ENCODE data around the gene ALAD.
"Not testable (repeated sequence)": the region's sequence is repeated elsewhere in the genome, so short reads cannot be mapped to it uniquely, and the experiment has no call there.

ALAD gene

GRCh38 chr9:113376634-113377567, 24.2 kb downstream of the ALAD start, which contains the start of gene HDHD3:
TSS of gene HDHD3 (minus strand) at chr9:113376986. CDS start at chr9:113374354, 2,632 bp downstream.
- Mint-ChIP-seq H3K9me3 (no peaks in the 10 kb centered on the region), H3K36me3 (ENCODE audit: insufficient read depth) (peaks cover 13% of the 10 kb centered on the region), H3K4me3 (peak within 1 kb of the TSS; percentile 81), H3K27ac (ENCODE audit: low read depth) (peak within 1 kb of the TSS; percentile 55), H3K27me3 (no peaks in the 10 kb centered on the region), H3K4me1 (peaks cover 12% of the 10 kb centered on the region)
- DNase-seq (ENCODE audit: low spot score in 2 of 2) (peak; percentile 58 to 66), ATAC-seq (replicated peaks; ENCODE audit: extremely low read depth, poor library complexity, severe bottlenecking) (peak; percentile 84)

GRCh38 chr9:113375057-113376023, 25.7 kb downstream of the ALAD start:
- H3K9me3 Mint-ChIP-seq: no peaks in the 10 kb centered on the region
- H3K4me3 Mint-ChIP-seq: peak overlapping the region; percentile 81
- no peaks in the 10 kb centered on the region for H3K27me3 Mint-ChIP-seq
- no peak for ATAC-seq (replicated peaks; ENCODE audit: extremely low read depth, poor library complexity, severe bottlenecking)
- no peak for DNase-seq (ENCODE audit: low spot score in 2 of 2)
- H3K4me1 Mint-ChIP-seq: peaks cover 12% of the 10 kb centered on the region
- no peak overlapping the region for H3K27ac Mint-ChIP-seq (ENCODE audit: low read depth)
- H3K36me3 Mint-ChIP-seq (ENCODE audit: insufficient read depth): peaks cover 13% of the 10 kb centered on the region

- Mint-ChIP-seq H3K27ac (ENCODE audit: low read depth) (no peak overlapping the region), H3K4me1 (peaks cover 12% of the 10 kb centered on the region), H3K4me3 (no peak overlapping the region), H3K9me3 (no peaks in the 10 kb centered on the region), H3K36me3 (ENCODE audit: insufficient read depth) (peaks cover 13% of the 10 kb centered on the region), H3K27me3 (no peaks in the 10 kb centered on the region)
- ATAC-seq (replicated peaks; ENCODE audit: extremely low read depth, poor library complexity, severe bottlenecking) (no peak), DNase-seq (ENCODE audit: low spot score in 2 of 2) (no peak)
Measured at GRCh38 chr9:113373676-113374392, 27.2 kb downstream of the ALAD start.

GRCh38 chr9:113373256-113373655, 27.8 kb downstream of the ALAD start:
- Mint-ChIP-seq H3K27ac (ENCODE audit: low read depth) (no peak overlapping the region), H3K4me1 (peaks cover 12% of the 10 kb centered on the region), H3K27me3 (no peaks in the 10 kb centered on the region), H3K4me3 (no peak overlapping the region), H3K9me3 (no peaks in the 10 kb centered on the region), H3K36me3 (ENCODE audit: insufficient read depth) (peaks cover 13% of the 10 kb centered on the region)
- ATAC-seq (replicated peaks; ENCODE audit: extremely low read depth, poor library complexity, severe bottlenecking) (no peak), DNase-seq (ENCODE audit: low spot score in 2 of 2) (no peak)

- ATAC-seq (replicated peaks; ENCODE audit: extremely low read depth, poor library complexity, severe bottlenecking) (no peak), DNase-seq (ENCODE audit: low spot score in 2 of 2) (no peak)
- Mint-ChIP-seq H3K9me3 (no peaks in the 10 kb centered on the region), H3K36me3 (ENCODE audit: insufficient read depth) (peaks cover 13% of the 10 kb centered on the region), H3K4me3 (no peak overlapping the region), H3K27me3 (no peaks in the 10 kb centered on the region), H3K4me1 (peaks cover 12% of the 10 kb centered on the region), H3K27ac (ENCODE audit: low read depth) (no peak overlapping the region)
Measured at GRCh38 chr9:113372059-113372458, 29.0 kb downstream of the ALAD start.

GRCh38 chr9:113370806-113371325, 30.2 kb downstream of the ALAD start:
- DNase-seq (ENCODE audit: low spot score in 2 of 2) (no peak), ATAC-seq (replicated peaks; ENCODE audit: extremely low read depth, poor library complexity, severe bottlenecking) (no peak)
- no peaks in the 10 kb centered on the region for H3K9me3 Mint-ChIP-seq
- no peak overlapping the region for H3K4me3 Mint-ChIP-seq
- H3K36me3 Mint-ChIP-seq (ENCODE audit: insufficient read depth): peaks cover 10% of the 10 kb centered on the region
- no peak overlapping the region for H3K27ac Mint-ChIP-seq (ENCODE audit: low read depth)
- H3K4me1 Mint-ChIP-seq: peaks cover 12% of the 10 kb centered on the region
- no peaks in the 10 kb centered on the region for H3K27me3 Mint-ChIP-seq

GRCh38 chr9:113369855-113370140, 31.3 kb downstream of the ALAD start:
- Mint-ChIP-seq H3K4me1 (peaks cover 1% of the 10 kb centered on the region), H3K27ac (ENCODE audit: low read depth) (no peak overlapping the region), H3K36me3 (ENCODE audit: insufficient read depth) (peaks cover 4% of the 10 kb centered on the region), H3K9me3 (no peaks in the 10 kb centered on the region), H3K4me3 (no peak overlapping the region), H3K27me3 (no peaks in the 10 kb centered on the region)
- DNase-seq (ENCODE audit: low spot score in 2 of 2) (no peak), ATAC-seq (replicated peaks; ENCODE audit: extremely low read depth, poor library complexity, severe bottlenecking) (no peak)

- Mint-ChIP-seq H3K9me3 (no peaks in the 10 kb centered on the region), H3K4me3 (no peak overlapping the region), H3K36me3 (ENCODE audit: insufficient read depth) (peaks cover 4% of the 10 kb centered on the region), H3K4me1 (no peaks in the 10 kb centered on the region), H3K27me3 (no peaks in the 10 kb centered on the region), H3K27ac (ENCODE audit: low read depth) (no peak overlapping the region)
- DNase-seq (ENCODE audit: low spot score in 2 of 2) (no peak), ATAC-seq (replicated peaks; ENCODE audit: extremely low read depth, poor library complexity, severe bottlenecking) (no peak)
Measured at GRCh38 chr9:113368982-113369854, 31.9 kb downstream of the ALAD start.

GRCh38 chr9:113368348-113368981, 32.6 kb downstream of the ALAD start:
- no peaks in the 10 kb centered on the region for H3K4me1 Mint-ChIP-seq
- DNase-seq (ENCODE audit: low spot score in 2 of 2) (no peak), ATAC-seq (replicated peaks; ENCODE audit: extremely low read depth, poor library complexity, severe bottlenecking) (no peak)
- no peaks in the 10 kb centered on the region for H3K9me3 Mint-ChIP-seq
- H3K27ac Mint-ChIP-seq (ENCODE audit: low read depth): no peak overlapping the region
- no peaks in the 10 kb centered on the region for H3K27me3 Mint-ChIP-seq
- no peak overlapping the region for H3K4me3 Mint-ChIP-seq
- H3K36me3 Mint-ChIP-seq (ENCODE audit: insufficient read depth): peaks cover 2% of the 10 kb centered on the region

GRCh38 chr9:113365652-113366051, 35.4 kb downstream of the ALAD start:
- not testable (repeated sequence) for H3K27ac Mint-ChIP-seq (ENCODE audit: low read depth); H3K4me3 Mint-ChIP-seq; DNase-seq (ENCODE audit: low spot score in 2 of 2); H3K4me1 Mint-ChIP-seq; ATAC-seq (replicated peaks; ENCODE audit: extremely low read depth, poor library complexity, severe bottlenecking); H3K27me3 Mint-ChIP-seq; H3K9me3 Mint-ChIP-seq; H3K36me3 Mint-ChIP-seq (ENCODE audit: insufficient read depth)

- H3K4me1 Mint-ChIP-seq: no peaks in the 10 kb centered on the region
- no peaks in the 10 kb centered on the region for H3K9me3 Mint-ChIP-seq
- no peak overlapping the region for H3K4me3 Mint-ChIP-seq
- DNase-seq (ENCODE audit: low spot score in 2 of 2) (no peak), ATAC-seq (replicated peaks; ENCODE audit: extremely low read depth, poor library complexity, severe bottlenecking) (no peak)
- no peaks in the 10 kb centered on the region for H3K36me3 Mint-ChIP-seq (ENCODE audit: insufficient read depth)
- no peaks in the 10 kb centered on the region for H3K27me3 Mint-ChIP-seq
- no peak overlapping the region for H3K27ac Mint-ChIP-seq (ENCODE audit: low read depth)
Measured at GRCh38 chr9:113364951-113365350, 36.1 kb downstream of the ALAD start.

Measured in central memory CD8-positive, alpha-beta T cell (primary cell).